HFFc6 (cell line): ENCODE data around the gene LRSAM1. TPM values are rescaled to one million over a fixed set of nuclear protein-coding genes. Genes with fewer than 3 reads are reported as not detected.

Experiments used
- DNase-seq: peaks from one replicate; pipeline ENCODE4 v3.0.0-alpha.2; 2018
- H3K27ac Mint-ChIP-seq: 2 replicates; pipeline ENCODE4 v1.8.0; 2020; ENCODE audit warnings: mild to moderate bottlenecking, mixed read lengths
- H3K27me3 Mint-ChIP-seq: 2 replicates; pipeline ENCODE4 v1.8.0; 2021; ENCODE audit warnings: mild to moderate bottlenecking, moderate library complexity, mixed read lengths; ENCODE audit not compliant: insufficient read depth
- H3K36me3 Mint-ChIP-seq: 2 replicates; pipeline ENCODE4 v1.8.0; 2021; ENCODE audit warnings: low read depth, mixed read lengths
- H3K4me1 Mint-ChIP-seq: 2 replicates; pipeline ENCODE4 v1.8.0; 2020; ENCODE audit warnings: low read depth, mixed read lengths
- H3K4me3 Mint-ChIP-seq: 2 replicates; pipeline ENCODE4 v1.8.0; 2020; ENCODE audit warnings: mild to moderate bottlenecking, moderate library complexity, mixed read lengths
- H3K9me3 Mint-ChIP-seq: 2 replicates; pipeline ENCODE4 v1.8.0; 2020; ENCODE audit warnings: mild to moderate bottlenecking, mixed read lengths
- total RNA-seq, 6 experiments: library from RNA; stranded (reverse); fragmentation: NEBNext Ultra II Directional; extraction: Animal tissue kit (Norgen Biotek cat#: 25700); gene quantifications; 2 replicates in 1 of 6; 3 replicates in 5 of 6; pipeline ENCODE4 v1.2.3, GENCODE V29; 2021
- TF ChIP-seq, protein P1 (sequence below): fragments of 200-600 bp; sonication (generic); IDR thresholded peaks from 2 replicates; pipeline ENCODE4 v1.5.0; 2021; ENCODE audit warnings: antibody characterized with exemption, mild to moderate bottlenecking

The LRSAM1 gene
- total RNA-seq, 6 experiments from 2014 or later, result 12.1 to 15.9 (median 13.4) TPM

DNA sequence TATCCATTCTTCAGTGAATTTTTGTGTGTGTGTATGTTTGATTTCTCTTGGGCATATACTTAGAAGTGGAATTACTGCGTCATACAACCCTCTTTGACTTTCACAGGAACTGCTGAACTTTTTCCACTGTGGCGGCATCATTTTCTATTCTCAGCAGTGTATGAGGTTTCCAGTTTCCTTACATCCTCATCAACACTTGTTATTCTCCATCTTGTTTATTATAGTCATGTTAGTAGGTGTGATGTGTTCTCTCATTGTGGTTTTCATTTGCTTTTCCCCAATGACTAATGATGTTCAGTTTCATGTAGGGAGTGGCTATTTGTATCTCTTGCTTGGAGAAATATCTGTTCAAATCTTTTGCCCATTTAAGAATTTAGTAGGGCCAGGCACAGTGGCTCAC, 24.6 kb upstream of the LRSAM1 start:
- TF ChIP-seq, protein P1, sequence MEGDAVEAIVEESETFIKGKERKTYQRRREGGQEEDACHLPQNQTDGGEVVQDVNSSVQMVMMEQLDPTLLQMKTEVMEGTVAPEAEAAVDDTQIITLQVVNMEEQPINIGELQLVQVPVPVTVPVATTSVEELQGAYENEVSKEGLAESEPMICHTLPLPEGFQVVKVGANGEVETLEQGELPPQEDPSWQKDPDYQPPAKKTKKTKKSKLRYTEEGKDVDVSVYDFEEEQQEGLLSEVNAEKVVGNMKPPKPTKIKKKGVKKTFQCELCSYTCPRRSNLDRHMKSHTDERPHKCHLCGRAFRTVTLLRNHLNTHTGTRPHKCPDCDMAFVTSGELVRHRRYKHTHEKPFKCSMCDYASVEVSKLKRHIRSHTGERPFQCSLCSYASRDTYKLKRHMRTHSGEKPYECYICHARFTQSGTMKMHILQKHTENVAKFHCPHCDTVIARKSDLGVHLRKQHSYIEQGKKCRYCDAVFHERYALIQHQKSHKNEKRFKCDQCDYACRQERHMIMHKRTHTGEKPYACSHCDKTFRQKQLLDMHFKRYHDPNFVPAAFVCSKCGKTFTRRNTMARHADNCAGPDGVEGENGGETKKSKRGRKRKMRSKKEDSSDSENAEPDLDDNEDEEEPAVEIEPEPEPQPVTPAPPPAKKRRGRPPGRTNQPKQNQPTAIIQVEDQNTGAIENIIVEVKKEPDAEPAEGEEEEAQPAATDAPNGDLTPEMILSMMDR, result no peak
- H3K36me3 Mint-ChIP-seq, result peaks cover 27% of the 10 kb centered on the region
- no peak for DNase-seq
- peaks cover 37% of the 10 kb centered on the region for H3K4me1 Mint-ChIP-seq
- no peaks in the 10 kb centered on the region for H3K9me3 Mint-ChIP-seq
- H3K4me3 Mint-ChIP-seq, result peak overlapping the region; percentile 44
- no peak overlapping the region; the same call in 1 of the 2 replicates for H3K27ac Mint-ChIP-seq
- no peaks in the 10 kb centered on the region for H3K27me3 Mint-ChIP-seq

DNA sequence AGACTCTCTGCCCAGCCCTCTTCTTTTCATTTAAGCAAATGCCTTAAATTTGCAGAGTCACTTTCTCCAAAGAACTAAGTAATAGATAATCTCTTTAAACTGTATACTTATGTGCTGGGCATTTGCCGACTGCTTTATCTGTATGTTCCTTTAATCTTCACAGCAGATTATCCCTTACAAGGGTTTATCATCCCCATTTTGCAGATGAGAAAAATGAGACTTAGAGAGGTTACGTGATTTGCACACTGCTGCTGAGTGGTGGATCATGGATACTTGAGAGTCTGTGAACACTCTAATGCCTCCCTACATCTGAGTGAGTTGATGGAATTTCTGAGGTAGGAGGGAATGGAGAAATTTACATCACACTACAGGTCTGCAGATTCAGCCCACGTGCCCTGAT, 23.0 kb upstream of the LRSAM1 start:
- peaks cover 35% of the 10 kb centered on the region for H3K36me3 Mint-ChIP-seq
- DNase-seq, result no peak
- no peak overlapping the region for H3K4me3 Mint-ChIP-seq
- TF ChIP-seq, protein P1, result no peak
- H3K9me3 Mint-ChIP-seq, result no peaks in the 10 kb centered on the region
- no peak overlapping the region for H3K27ac Mint-ChIP-seq
- peaks cover 23% of the 10 kb centered on the region for H3K4me1 Mint-ChIP-seq
- H3K27me3 Mint-ChIP-seq, result no peaks in the 10 kb centered on the region

DNA sequence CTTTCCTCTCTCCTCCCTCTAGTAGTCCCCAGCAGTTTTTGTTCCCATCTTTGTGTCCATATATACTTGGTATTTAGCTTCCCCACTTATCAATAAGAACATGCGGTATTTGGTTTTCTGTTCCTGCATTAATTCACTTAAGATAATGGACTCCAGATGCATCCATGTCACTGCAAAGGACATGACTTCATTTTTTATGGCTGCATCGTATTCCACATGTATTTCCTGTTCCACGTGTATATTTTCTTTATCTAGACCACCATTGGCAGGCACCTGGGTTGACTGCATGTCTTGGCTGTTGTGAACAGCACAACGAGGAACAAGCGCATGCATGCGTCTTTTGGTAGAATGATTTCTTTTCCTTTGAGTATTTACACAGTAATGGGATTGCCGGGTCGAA, 20.9 kb upstream of the LRSAM1 start:
- Mint-ChIP-seq H3K27me3 (no peaks in the 10 kb centered on the region), H3K4me3 (no peak overlapping the region), H3K9me3 (no peaks in the 10 kb centered on the region), H3K4me1 (peaks cover 16% of the 10 kb centered on the region), H3K36me3 (peaks cover 44% of the 10 kb centered on the region), H3K27ac (no peak overlapping the region)
- DNase-seq, result no peak
- TF ChIP-seq, protein P1, result no peak

DNA sequence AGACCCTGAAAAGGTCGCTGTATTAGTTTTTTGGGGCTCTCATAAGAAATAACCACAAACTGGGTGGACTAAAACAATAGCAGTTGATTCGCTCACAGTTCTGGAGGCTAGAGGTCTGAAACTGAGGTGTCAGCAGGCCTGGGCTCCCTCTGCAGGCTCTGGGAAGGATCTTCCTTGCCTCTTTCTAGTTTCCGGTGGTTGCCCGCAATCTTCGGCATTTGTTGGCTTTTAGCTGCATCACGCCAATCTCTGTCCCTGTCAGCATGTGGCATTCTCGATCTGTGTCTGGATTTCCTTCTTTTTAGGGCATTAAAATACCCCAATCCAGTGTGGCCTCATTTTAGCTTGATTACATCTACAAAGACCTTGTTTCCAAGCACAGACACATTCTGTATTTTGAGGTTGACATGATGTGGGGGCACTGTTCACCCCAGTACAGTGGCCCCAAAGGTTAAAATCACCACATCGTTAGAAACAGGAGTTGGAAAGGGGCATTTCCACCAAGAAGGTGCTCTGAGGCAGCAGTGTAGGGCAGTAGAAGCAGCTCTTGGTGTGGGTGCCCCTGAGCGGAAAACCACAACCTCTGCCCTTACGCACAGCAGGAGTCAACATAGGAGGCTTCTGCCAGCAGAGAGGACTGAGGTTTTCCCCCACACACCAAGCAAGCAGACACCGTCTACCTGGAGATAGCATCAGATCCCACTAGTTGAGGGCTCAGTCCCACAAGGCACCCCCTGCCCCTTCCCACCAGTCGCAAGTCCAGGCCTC, 13.6 kb upstream of the LRSAM1 start:
- TF ChIP-seq, protein P1, result no peak
- Mint-ChIP-seq H3K4me3 (no peak overlapping the region), H3K36me3 (peaks cover 58% of the 10 kb centered on the region)

DNA sequence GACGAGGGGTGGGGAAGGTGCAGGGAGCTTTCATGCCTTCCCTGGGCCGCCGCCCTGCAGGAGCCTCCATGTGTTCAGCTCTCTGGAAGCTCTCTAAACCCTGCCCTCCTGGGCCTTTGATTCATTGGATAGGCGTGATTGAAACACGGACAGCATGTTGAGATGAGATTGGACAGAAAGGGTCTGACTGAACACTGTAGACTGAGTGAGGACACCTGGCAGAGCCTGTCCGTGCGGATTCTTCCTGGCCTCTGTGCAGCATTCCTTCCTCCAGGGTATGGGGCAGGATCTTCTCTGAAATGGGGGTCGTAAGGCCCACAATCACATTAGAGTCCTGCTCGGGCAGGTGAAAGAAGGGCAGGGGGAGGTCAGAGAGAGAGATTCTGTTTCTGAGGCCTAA, 12.9 kb upstream of the LRSAM1 start:
- DNase-seq, result no peak
- Mint-ChIP-seq H3K27me3 (peaks cover 3% of the 10 kb centered on the region; the same call in 1 of the 2 replicates), H3K9me3 (peaks cover 10% of the 10 kb centered on the region), H3K4me3 (no peak overlapping the region), H3K36me3 (peaks cover 56% of the 10 kb centered on the region), H3K27ac (no peak overlapping the region), H3K4me1 (no peaks in the 10 kb centered on the region)
- TF ChIP-seq, protein P1, result no peak

More for the DNA sequence above, 13.6 kb upstream of the LRSAM1 start:
- no peak for DNase-seq
- no peaks in the 10 kb centered on the region for H3K4me1 Mint-ChIP-seq
- H3K27me3 Mint-ChIP-seq, result peaks cover 3% of the 10 kb centered on the region; the same call in 1 of the 2 replicates
- H3K9me3 Mint-ChIP-seq, result peaks cover 9% of the 10 kb centered on the region
- H3K27ac Mint-ChIP-seq, result no peak overlapping the region
